ENCODE measurements around the gene U2AF2. TPM values are rescaled to one million over a fixed set of nuclear protein-coding genes. Genes with fewer than 3 reads are reported as not detected.

U2AF2 gene
- total and polyA plus RNA-seq, 2 experiments from 2014 or later, result 22.4 to 150 TPM

DNA sequence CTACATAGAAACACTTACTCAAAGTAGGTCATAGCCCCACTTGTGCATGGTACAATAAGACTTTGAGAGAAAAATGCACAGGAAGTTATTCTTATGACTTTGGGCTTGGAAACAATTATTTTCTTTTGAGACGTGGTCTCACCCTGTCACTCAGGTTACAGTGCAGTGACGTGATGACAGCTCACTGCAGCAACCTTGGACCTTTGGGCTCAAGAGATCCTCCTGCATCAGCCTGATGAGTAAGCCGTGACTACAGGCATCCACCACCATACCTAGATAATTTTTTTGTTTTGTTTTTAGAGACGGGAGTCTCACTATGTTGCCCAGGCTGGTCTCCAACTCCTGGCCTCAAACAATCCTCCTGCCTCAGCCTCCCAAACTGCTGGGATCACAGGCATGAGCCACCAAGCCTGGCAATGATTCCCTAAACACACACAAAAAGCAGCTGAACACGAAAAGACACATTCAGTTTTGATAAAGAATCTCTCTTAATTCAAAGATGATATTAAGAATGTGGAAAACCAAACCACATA is 65.4 kb downstream of the U2AF2 start:
- no peak overlapping the region for H3K4me2 ChIP-seq (ENCODE audit: unreplicated experiment)
- no peaks in the 10 kb centered on the region for H3K9me2 ChIP-seq (ENCODE audit: insufficient read depth)
- in situ Hi-C loops (cut with MboI), result no loop called here
- no peaks in the 10 kb centered on the region for H3K79me2 ChIP-seq (ENCODE audit: insufficient read depth)
- H3K4me1 ChIP-seq (ENCODE audit: insufficient read depth), result no peaks in the 10 kb centered on the region
- no peak overlapping the region for H3K27ac ChIP-seq
- H3K36me3 ChIP-seq (ENCODE audit: low read depth), result no peaks in the 10 kb centered on the region
- no peak overlapping the region for H3K4me3 ChIP-seq
- H3K9ac ChIP-seq, result no peak overlapping the region
- H4K20me1 ChIP-seq (ENCODE audit: insufficient read depth), result no peaks in the 10 kb centered on the region
- H3K9me3 ChIP-seq (ENCODE audit: low read depth), result peaks cover 4% of the 10 kb centered on the region
- no peak overlapping the region for H2AFZ ChIP-seq
- no peaks in the 10 kb centered on the region for H3F3A ChIP-seq (ENCODE audit: insufficient read depth)
- no peak for TF ChIP-seq EZH2phosphoT487 (IDR thresholded peaks at IDR 0.05; ENCODE audit: insufficient read depth, low read depth)
- no peak for TF ChIP-seq EZH2 (IDR thresholded peaks at IDR 0.05; ENCODE audit: insufficient read depth, poor library complexity, severe bottlenecking)
- no peaks in the 10 kb centered on the region for H3K27me3 ChIP-seq (replicated peaks; ENCODE audit: insufficient read depth)
- DNase-seq, result no peak
- 12 to 13% methylated on average over 5 of the region's 5 CpGs for WGBS, 2 experiments (ENCODE audit: low coverage in 1 of 2, low lambda C conversion rate in 2 of 2, missing lambda C conversion rate in 2 of 2)

DNA sequence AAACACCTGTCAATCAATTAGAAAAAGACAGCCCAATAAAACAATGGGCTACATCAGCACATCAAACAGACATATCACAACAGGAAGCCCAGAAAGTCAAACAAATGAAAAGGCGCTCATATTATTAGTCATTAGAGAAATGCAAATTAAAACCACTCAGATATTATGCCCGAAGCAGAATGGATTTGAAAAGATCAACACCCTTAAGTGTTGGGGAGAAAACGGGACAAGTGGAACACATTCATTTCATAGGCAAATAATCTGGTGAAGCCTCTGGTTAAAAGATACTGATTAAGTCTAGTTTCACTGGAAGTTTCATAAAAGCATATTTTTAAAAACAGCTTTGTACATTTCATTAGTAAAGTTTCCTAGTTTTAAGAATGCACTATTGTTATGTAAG is 66.0 kb downstream of the U2AF2 start:
- Histone ChIP-seq H3F3A (ENCODE audit: insufficient read depth) (no peaks in the 10 kb centered on the region), H3K9ac (no peak overlapping the region), H3K27ac (no peak overlapping the region), H3K4me2 (ENCODE audit: unreplicated experiment) (no peak overlapping the region), H3K4me1 (ENCODE audit: insufficient read depth) (no peaks in the 10 kb centered on the region), H3K36me3 (ENCODE audit: low read depth) (no peaks in the 10 kb centered on the region), H2AFZ (no peak overlapping the region), H3K79me2 (ENCODE audit: insufficient read depth) (no peaks in the 10 kb centered on the region), H4K20me1 (ENCODE audit: insufficient read depth) (no peaks in the 10 kb centered on the region), H3K4me3 (no peak overlapping the region), H3K9me3 (ENCODE audit: low read depth) (peaks cover 4% of the 10 kb centered on the region), H3K9me2 (ENCODE audit: insufficient read depth) (no peaks in the 10 kb centered on the region), H3K27me3 (replicated peaks; ENCODE audit: insufficient read depth) (no peaks in the 10 kb centered on the region)
- DNase-seq, result no peak
- WGBS, 2 experiments (ENCODE audit: low coverage in 1 of 2, low lambda C conversion rate in 2 of 2, missing lambda C conversion rate in 2 of 2), result 16 to 17% methylated on average over 3 of the region's 3 CpGs
- in situ Hi-C loops (cut with MboI), result no loop called here
- no peak for TF ChIP-seq EZH2 (IDR thresholded peaks at IDR 0.05; ENCODE audit: insufficient read depth, poor library complexity, severe bottlenecking)
- TF ChIP-seq EZH2phosphoT487 (IDR thresholded peaks at IDR 0.05; ENCODE audit: insufficient read depth, low read depth), result no peak

DNA sequence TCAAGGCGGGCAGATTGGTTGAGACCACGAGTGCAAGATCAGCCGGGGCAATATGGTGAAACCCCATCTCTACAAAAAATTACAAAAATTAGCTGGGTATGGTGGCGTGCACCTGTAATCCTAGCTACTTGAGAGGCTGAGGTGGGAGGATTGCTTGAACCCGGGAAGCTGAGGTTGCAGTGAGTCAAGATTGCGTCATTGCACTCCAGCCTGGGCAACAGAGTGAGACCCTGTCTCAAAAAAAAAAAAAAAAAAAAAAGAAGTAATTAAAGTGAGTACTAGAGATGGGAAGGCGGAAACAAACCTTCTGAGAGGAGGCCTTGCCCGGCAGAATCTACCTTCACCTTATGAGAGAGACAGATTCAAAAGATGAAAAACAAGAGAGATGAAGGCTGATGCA is 68.7 kb downstream of the U2AF2 start:
- in situ Hi-C loops (cut with MboI), result no loop called here
- DNase-seq, result no peak
- no peak overlapping the region for H2AFZ ChIP-seq
- H3K4me3 ChIP-seq, result no peak overlapping the region
- H3K9me2 ChIP-seq (ENCODE audit: insufficient read depth), result no peaks in the 10 kb centered on the region
- no peak overlapping the region for H3K9ac ChIP-seq
- H4K20me1 ChIP-seq (ENCODE audit: insufficient read depth), result no peaks in the 10 kb centered on the region
- H3K79me2 ChIP-seq (ENCODE audit: insufficient read depth), result no peaks in the 10 kb centered on the region
- H3K27ac ChIP-seq, result no peak overlapping the region
- no peaks in the 10 kb centered on the region for H3F3A ChIP-seq (ENCODE audit: insufficient read depth)
- H3K36me3 ChIP-seq (ENCODE audit: low read depth), result no peaks in the 10 kb centered on the region
- no peaks in the 10 kb centered on the region for H3K27me3 ChIP-seq (replicated peaks; ENCODE audit: insufficient read depth)
- no peak overlapping the region for H3K4me2 ChIP-seq (ENCODE audit: unreplicated experiment)
- peaks cover 4% of the 10 kb centered on the region for H3K9me3 ChIP-seq (ENCODE audit: low read depth)
- H3K4me1 ChIP-seq (ENCODE audit: insufficient read depth), result no peaks in the 10 kb centered on the region
- WGBS, 2 experiments (ENCODE audit: low coverage in 1 of 2, low lambda C conversion rate in 2 of 2, missing lambda C conversion rate in 2 of 2), result 47 to 50% methylated on average over 8 of the region's 8 CpGs
- no peak for TF ChIP-seq EZH2phosphoT487 (IDR thresholded peaks at IDR 0.05; ENCODE audit: insufficient read depth, low read depth)
- TF ChIP-seq EZH2 (IDR thresholded peaks at IDR 0.05; ENCODE audit: insufficient read depth, poor library complexity, severe bottlenecking), result no peak

Small RNA genes lying within 50 kb of the gene (small RNA-seq; reads per million reads assigned to genes)
- not detected for gene AC010525.2 (ENCODE audit: low read depth, low replicate concordance)

Other genes with a start within 250 kb of the U2AF2 start
- gene UBE2S, start 247.2 kb upstream of the U2AF2 start, total RNA-seq (2014; rRNA removed; shearing (Covaris generic)), result 54.4 and 82.2 TPM in 2 replicates
- gene UBE2S, start 247.2 kb upstream of the U2AF2 start, polyA plus RNA-seq (2016; fragmentation: Nextera tagmentation; extraction: Ambion mirVana), result 106 and 107 TPM in 2 replicates
- gene SHISA7, start 211.7 kb upstream of the U2AF2 start, total RNA-seq (2014; rRNA removed; shearing (Covaris generic)), result not detected in 2 replicates
- gene SHISA7, start 211.7 kb upstream of the U2AF2 start, polyA plus RNA-seq (2016; fragmentation: Nextera tagmentation; extraction: Ambion mirVana), result not detected in 2 replicates
- gene ISOC2, start 193.4 kb upstream of the U2AF2 start, total RNA-seq (2014; rRNA removed; shearing (Covaris generic)), result 103 and 116 TPM in 2 replicates
- 34.0 and 35.3 TPM in 2 replicates for gene ISOC2, start 193.4 kb upstream of the U2AF2 start, polyA plus RNA-seq (2016; fragmentation: Nextera tagmentation; extraction: Ambion mirVana)
- gene C19orf85, start 190.3 kb upstream of the U2AF2 start, total RNA-seq (2014; rRNA removed; shearing (Covaris generic)), result not detected in 2 replicates
- gene C19orf85, start 190.3 kb upstream of the U2AF2 start, polyA plus RNA-seq (2016; fragmentation: Nextera tagmentation; extraction: Ambion mirVana), result not detected in 2 replicates
- gene ZNF628, start 178.4 kb upstream of the U2AF2 start, total RNA-seq (2014; rRNA removed; shearing (Covaris generic)), result 1.7 and 4.3 TPM in 2 replicates
- 1.1 TPM in 2 replicates for gene ZNF628, start 178.4 kb upstream of the U2AF2 start, polyA plus RNA-seq (2016; fragmentation: Nextera tagmentation; extraction: Ambion mirVana)
- gene NAT14, start 169.8 kb upstream of the U2AF2 start, total RNA-seq (2014; rRNA removed; shearing (Covaris generic)), result 13.4 and 13.9 TPM in 2 replicates
- gene NAT14, start 169.8 kb upstream of the U2AF2 start, polyA plus RNA-seq (2016; fragmentation: Nextera tagmentation; extraction: Ambion mirVana), result 11.1 and 12.0 TPM in 2 replicates
- gene SSC5D, start 166.6 kb upstream of the U2AF2 start, total RNA-seq (2014; rRNA removed; shearing (Covaris generic)), result 12.6 and 14.4 TPM in 2 replicates
- gene SSC5D, start 166.6 kb upstream of the U2AF2 start, polyA plus RNA-seq (2016; fragmentation: Nextera tagmentation; extraction: Ambion mirVana), result 9.8 and 10.0 TPM in 2 replicates
- gene SBK2, start 117.9 kb upstream of the U2AF2 start, total RNA-seq (2014; rRNA removed; shearing (Covaris generic)), result not detected in 2 replicates
- not detected in 2 replicates for gene SBK2, start 117.9 kb upstream of the U2AF2 start, polyA plus RNA-seq (2016; fragmentation: Nextera tagmentation; extraction: Ambion mirVana)
- gene SBK3, start 109.5 kb upstream of the U2AF2 start, total RNA-seq (2014; rRNA removed; shearing (Covaris generic)), result not detected in 2 replicates
- gene SBK3, start 109.5 kb upstream of the U2AF2 start, polyA plus RNA-seq (2016; fragmentation: Nextera tagmentation; extraction: Ambion mirVana), result not detected in 2 replicates
- 7.1 and 7.9 TPM in 2 replicates for gene ZNF579, start 74.2 kb upstream of the U2AF2 start, total RNA-seq (2014; rRNA removed; shearing (Covaris generic))
- gene ZNF579, start 74.2 kb upstream of the U2AF2 start, polyA plus RNA-seq (2016; fragmentation: Nextera tagmentation; extraction: Ambion mirVana), result 1.7 and 1.8 TPM in 2 replicates
- 3.4 and 5.6 TPM in 2 replicates for gene FIZ1, start 55.5 kb upstream of the U2AF2 start, total RNA-seq (2014; rRNA removed; shearing (Covaris generic))
- 2.3 TPM in 2 replicates for gene FIZ1, start 55.5 kb upstream of the U2AF2 start, polyA plus RNA-seq (2016; fragmentation: Nextera tagmentation; extraction: Ambion mirVana)
- 9.9 and 17.8 TPM in 2 replicates for gene ZNF524, start 54.7 kb upstream of the U2AF2 start, total RNA-seq (2014; rRNA removed; shearing (Covaris generic))
- 16.2 and 18.2 TPM in 2 replicates for gene ZNF524, start 54.7 kb upstream of the U2AF2 start, polyA plus RNA-seq (2016; fragmentation: Nextera tagmentation; extraction: Ambion mirVana)
- 1.3 and 1.5 TPM in 2 replicates for gene ZNF865, start 49.4 kb upstream of the U2AF2 start, total RNA-seq (2014; rRNA removed; shearing (Covaris generic))
- gene ZNF865, start 49.4 kb upstream of the U2AF2 start, polyA plus RNA-seq (2016; fragmentation: Nextera tagmentation; extraction: Ambion mirVana), result 0.21 and 0.51 TPM in 2 replicates
- 3.0 and 4.2 TPM in 2 replicates for gene ZNF784, start 30.5 kb upstream of the U2AF2 start, total RNA-seq (2014; rRNA removed; shearing (Covaris generic))
- 1.2 and 1.3 TPM in 2 replicates for gene ZNF784, start 30.5 kb upstream of the U2AF2 start, polyA plus RNA-seq (2016; fragmentation: Nextera tagmentation; extraction: Ambion mirVana)
- gene ZNF580, start 14.0 kb upstream of the U2AF2 start, total RNA-seq (2014; rRNA removed; shearing (Covaris generic)), result 7.0 and 11.7 TPM in 2 replicates
- 43.1 and 44.0 TPM in 2 replicates for gene ZNF580, start 14.0 kb upstream of the U2AF2 start, polyA plus RNA-seq (2016; fragmentation: Nextera tagmentation; extraction: Ambion mirVana)
- 8.5 and 12.1 TPM in 2 replicates for gene ZNF581, start 11.4 kb upstream of the U2AF2 start, total RNA-seq (2014; rRNA removed; shearing (Covaris generic))
- gene ZNF581, start 11.4 kb upstream of the U2AF2 start, polyA plus RNA-seq (2016; fragmentation: Nextera tagmentation; extraction: Ambion mirVana), result 17.6 and 20.6 TPM in 2 replicates
- gene CCDC106, start 6.8 kb upstream of the U2AF2 start, total RNA-seq (2014; rRNA removed; shearing (Covaris generic)), result 11.3 and 12.0 TPM in 2 replicates
- 15.2 and 15.3 TPM in 2 replicates for gene CCDC106, start 6.8 kb upstream of the U2AF2 start, polyA plus RNA-seq (2016; fragmentation: Nextera tagmentation; extraction: Ambion mirVana)
- gene EPN1, start 20.2 kb downstream of the U2AF2 start, total RNA-seq (2014; rRNA removed; shearing (Covaris generic)), result 82.2 and 103 TPM in 2 replicates
- 48.8 and 53.1 TPM in 2 replicates for gene EPN1, start 20.2 kb downstream of the U2AF2 start, polyA plus RNA-seq (2016; fragmentation: Nextera tagmentation; extraction: Ambion mirVana)
- gene NLRP9, start 83.4 kb downstream of the U2AF2 start, total RNA-seq (2014; rRNA removed; shearing (Covaris generic)), result not detected in 2 replicates
- gene NLRP9, start 83.4 kb downstream of the U2AF2 start, polyA plus RNA-seq (2016; fragmentation: Nextera tagmentation; extraction: Ambion mirVana), result not detected in 2 replicates
- gene RFPL4A, start 104.1 kb downstream of the U2AF2 start, total RNA-seq (2014; rRNA removed; shearing (Covaris generic)), result not detected in 2 replicates
- not detected in 2 replicates for gene RFPL4A, start 104.1 kb downstream of the U2AF2 start, polyA plus RNA-seq (2016; fragmentation: Nextera tagmentation; extraction: Ambion mirVana)
- not detected in 2 replicates for gene RFPL4AL1, start 114.1 kb downstream of the U2AF2 start, total RNA-seq (2014; rRNA removed; shearing (Covaris generic))
- not detected in 2 replicates for gene RFPL4AL1, start 114.1 kb downstream of the U2AF2 start, polyA plus RNA-seq (2016; fragmentation: Nextera tagmentation; extraction: Ambion mirVana)
- not detected in 2 replicates for gene NLRP11, start 177.0 kb downstream of the U2AF2 start, total RNA-seq (2014; rRNA removed; shearing (Covaris generic))
- gene NLRP11, start 177.0 kb downstream of the U2AF2 start, polyA plus RNA-seq (2016; fragmentation: Nextera tagmentation; extraction: Ambion mirVana), result not detected in 2 replicates
- not detected in 2 replicates for gene NLRP4, start 181.5 kb downstream of the U2AF2 start, total RNA-seq (2014; rRNA removed; shearing (Covaris generic))
- gene NLRP4, start 181.5 kb downstream of the U2AF2 start, polyA plus RNA-seq (2016; fragmentation: Nextera tagmentation; extraction: Ambion mirVana), result not detected in 2 replicates

All from GM23248 (cell line).